ENCODE data around the gene FASLG.

Gene FASLG

GRCh38 chr1:172623748-172624147 lies 35.2 kb upstream of the FASLG start:
- Histone ChIP-seq H3K4me3 (replicated peaks; ENCODE audit: insufficient read depth, low read length) (no peak overlapping the region), H3K27ac (replicated peaks) (no peak overlapping the region), H3K27me3 (ENCODE audit: insufficient read depth, poor library complexity, severe bottlenecking) (no peaks in the 10 kb centered on the region)
- no peak for DNase-seq (ENCODE audit: low read depth in 1 of 2, low spot score in 1 of 2)
- TF ChIP-seq CTCF (IDR thresholded peaks at IDR 0.05; ENCODE audit: insufficient read depth, low read length), result no peak
- TF ChIP-seq POLR2AphosphoS5 (IDR thresholded peaks at IDR 0.05; ENCODE audit: low read depth), result no peak
- TF ChIP-seq GABPA (IDR thresholded peaks at IDR 0.05; ENCODE audit: low read depth), result no peak
- no peak for TF ChIP-seq REST (IDR thresholded peaks at IDR 0.05; ENCODE audit: insufficient replicate concordance, low read depth)
- TF ChIP-seq SPI1 (IDR thresholded peaks at IDR 0.05; ENCODE audit: borderline replicate concordance, low read depth), result no peak

- Histone ChIP-seq H3K27me3 (ENCODE audit: insufficient read depth, poor library complexity, severe bottlenecking) (no peaks in the 10 kb centered on the region), H3K27ac (replicated peaks) (no peak overlapping the region), H3K4me3 (replicated peaks; ENCODE audit: insufficient read depth, low read length) (no peak overlapping the region)
- TF ChIP-seq GABPA (IDR thresholded peaks at IDR 0.05; ENCODE audit: low read depth), result no peak
- no peak for TF ChIP-seq SPI1 (IDR thresholded peaks at IDR 0.05; ENCODE audit: borderline replicate concordance, low read depth)
- no peak for TF ChIP-seq REST (IDR thresholded peaks at IDR 0.05; ENCODE audit: insufficient replicate concordance, low read depth)
- TF ChIP-seq POLR2AphosphoS5 (IDR thresholded peaks at IDR 0.05; ENCODE audit: low read depth), result no peak
- no peak for TF ChIP-seq CTCF (IDR thresholded peaks at IDR 0.05; ENCODE audit: insufficient read depth, low read length)
- no peak for DNase-seq (ENCODE audit: low read depth in 1 of 2, low spot score in 1 of 2)
These were observed 32.1 kb upstream of the FASLG start for GRCh38 chr1:172626845-172627244.

GRCh38 chr1:172627702-172628101 lies 31.2 kb upstream of the FASLG start:
- Histone ChIP-seq H3K27ac (replicated peaks) (no peak overlapping the region), H3K4me3 (replicated peaks; ENCODE audit: insufficient read depth, low read length) (no peak overlapping the region), H3K27me3 (ENCODE audit: insufficient read depth, poor library complexity, severe bottlenecking) (no peaks in the 10 kb centered on the region)
- no peak for DNase-seq (ENCODE audit: low read depth in 1 of 2, low spot score in 1 of 2)
- no peak for TF ChIP-seq SPI1 (IDR thresholded peaks at IDR 0.05; ENCODE audit: borderline replicate concordance, low read depth)
- TF ChIP-seq CTCF (IDR thresholded peaks at IDR 0.05; ENCODE audit: insufficient read depth, low read length), result no peak
- no peak for TF ChIP-seq REST (IDR thresholded peaks at IDR 0.05; ENCODE audit: insufficient replicate concordance, low read depth)
- TF ChIP-seq POLR2AphosphoS5 (IDR thresholded peaks at IDR 0.05; ENCODE audit: low read depth), result no peak
- TF ChIP-seq GABPA (IDR thresholded peaks at IDR 0.05; ENCODE audit: low read depth), result no peak
